ENCODE results near the gene ZER1. TPM values are rescaled to one million over a fixed set of nuclear protein-coding genes. Genes with fewer than 3 reads are reported as not detected.
"Not testable (repeated sequence)": the region's sequence is repeated elsewhere in the genome, so short reads cannot be mapped to it uniquely, and the experiment has no call there.

The ZER1 gene
- total RNA-seq, 1 experiment from 2014 or later: 28.6 TPM

- H3K27me3 ChIP-seq (replicated peaks; ENCODE audit: control insufficient read depth, insufficient read depth, low read length): no peaks in the 10 kb centered on the region
- no peaks in the 10 kb centered on the region for H3K27me3 Mint-ChIP-seq (ENCODE audit: insufficient read depth, unreplicated experiment)
- H3K9me3 ChIP-seq: peaks cover 7% of the 10 kb centered on the region; the same call in 1 of the 2 replicates
- peaks cover 11% of the 10 kb centered on the region for H3K36me3 Mint-ChIP-seq (ENCODE audit: insufficient read depth, unreplicated experiment)
- no peak for DNase-seq
- POLR2A ChIA-PET: no interaction called here
- CTCF ChIA-PET: no interaction called here
- intact Hi-C loops (cut with micrococcal nuclease; ENCODE audit: unreplicated experiment): no loop called here
- H3K4me3 Mint-ChIP-seq (ENCODE audit: unreplicated experiment): no peak overlapping the region
- no peak for TF ChIP-seq CTCF (IDR thresholded peaks at IDR 0.05; ENCODE audit: insufficient read depth in 1 of 2, low read depth in 1 of 2, low read length in 1 of 2, severe bottlenecking in 1 of 2, unreplicated experiment in 1 of 2)
- H3K4me1 ChIP-seq: peaks cover 6% of the 10 kb centered on the region; the same call in 1 of the 2 replicates
- H3K36me3 ChIP-seq (ENCODE audit: control insufficient read depth, insufficient read depth, low read length): no peaks in the 10 kb centered on the region
- peaks cover 9% of the 10 kb centered on the region for H3K9me3 Mint-ChIP-seq (ENCODE audit: unreplicated experiment)
- no peaks in the 10 kb centered on the region for H3K4me1 Mint-ChIP-seq (ENCODE audit: low read depth, unreplicated experiment)
- H3K4me3 ChIP-seq (ENCODE audit: low read depth, low read length): no peak overlapping the region
- no TSS peak for BruUV-seq (replicated peaks)
- H3K27ac Mint-ChIP-seq (ENCODE audit: unreplicated experiment): no peak overlapping the region
Measured at GRCh38 chr9:128782669-128783068, 10.9 kb upstream of the ZER1 start.

- Histone ChIP-seq H3K4me3 (ENCODE audit: low read depth, low read length) (no peak overlapping the region), H3K27me3 (replicated peaks; ENCODE audit: control insufficient read depth, insufficient read depth, low read length) (no peaks in the 10 kb centered on the region), H3K36me3 (ENCODE audit: control insufficient read depth, insufficient read depth, low read length) (no peaks in the 10 kb centered on the region), H3K4me1 (peaks cover 4% of the 10 kb centered on the region; the same call in 1 of the 2 replicates), H3K9me3 (peaks cover 9% of the 10 kb centered on the region)
- H3K4me1 Mint-ChIP-seq (ENCODE audit: low read depth, unreplicated experiment): no peaks in the 10 kb centered on the region
- H3K27me3 Mint-ChIP-seq (ENCODE audit: insufficient read depth, unreplicated experiment): no peaks in the 10 kb centered on the region
- no peak overlapping the region for H3K27ac Mint-ChIP-seq (ENCODE audit: unreplicated experiment)
- peaks cover 4% of the 10 kb centered on the region for H3K36me3 Mint-ChIP-seq (ENCODE audit: insufficient read depth, unreplicated experiment)
- TF ChIP-seq CTCF (IDR thresholded peaks at IDR 0.05; ENCODE audit: insufficient read depth in 1 of 2, low read depth in 1 of 2, low read length in 1 of 2, severe bottlenecking in 1 of 2, unreplicated experiment in 1 of 2): no peak
- no peak overlapping the region for H3K4me3 Mint-ChIP-seq (ENCODE audit: unreplicated experiment)
- no TSS peak for BruUV-seq (replicated peaks)
- ChIA-PET POLR2A (no interaction called here), CTCF (no interaction called here)
- intact Hi-C loops (cut with micrococcal nuclease; ENCODE audit: unreplicated experiment): no loop called here
- peaks cover 9% of the 10 kb centered on the region for H3K9me3 Mint-ChIP-seq (ENCODE audit: unreplicated experiment)
- no peak for DNase-seq
Measured at GRCh38 chr9:128781187-128782070, 9.7 kb upstream of the ZER1 start.

GRCh38 chr9:128780093-128780492, 8.4 kb upstream of the ZER1 start:
- DNase-seq; H3K4me1 ChIP-seq; H3K36me3 Mint-ChIP-seq (ENCODE audit: insufficient read depth, unreplicated experiment); H3K27me3 Mint-ChIP-seq (ENCODE audit: insufficient read depth, unreplicated experiment); H3K4me3 Mint-ChIP-seq (ENCODE audit: unreplicated experiment); H3K4me3 ChIP-seq (ENCODE audit: low read depth, low read length); H3K36me3 ChIP-seq (ENCODE audit: control insufficient read depth, insufficient read depth, low read length); H3K27ac Mint-ChIP-seq (ENCODE audit: unreplicated experiment); intact Hi-C loops (cut with micrococcal nuclease; ENCODE audit: unreplicated experiment); POLR2A ChIA-PET; CTCF ChIA-PET; BruUV-seq (replicated peaks); H3K4me1 Mint-ChIP-seq (ENCODE audit: low read depth, unreplicated experiment); H3K27me3 ChIP-seq (replicated peaks; ENCODE audit: control insufficient read depth, insufficient read depth, low read length): not testable (repeated sequence)
- H3K9me3 ChIP-seq: peaks cover 17% of the 10 kb centered on the region
- H3K9me3 Mint-ChIP-seq (ENCODE audit: unreplicated experiment): peaks cover 13% of the 10 kb centered on the region
